Breast epithelium (tissue), 3 donors: ENCODE results near the gene C19orf25.

Experiments
- CTCF ChIP-seq, 3 donors: fragments of 450-650 bp; IDR thresholded peaks; one replicate each; pipeline ENCODE4 v1.5.1; 2016 to 2017; ENCODE audit warnings: antibody characterized with exemption in 3 of 3, mild to moderate bottlenecking in 3 of 3, moderate library complexity in 3 of 3
- POLR2A ChIP-seq: fragments of 450-650 bp; IDR thresholded peaks from one replicate; pipeline ENCODE4 v1.6.1; 2016; ENCODE audit warnings: antibody characterized with exemption, mild to moderate bottlenecking, moderate library complexity
- POLR2AphosphoS5 ChIP-seq, 3 donors: sonication (generic); formaldehyde crosslinking; IDR thresholded peaks; one replicate each; pipeline ENCODE4 v1.6.1; 2017; ENCODE audit warnings: antibody characterized with exemption in 3 of 3

GRCh38 chr19:1461862-1462261, 17.2 kb downstream of the C19orf25 start:
- no peak for TF ChIP-seq CTCF (IDR thresholded peaks at IDR 0.05)
- no peak for TF ChIP-seq POLR2A
- no peak for TF ChIP-seq POLR2AphosphoS5 (IDR thresholded peaks at IDR 0.05)
